Myocyte (in vitro differentiated cells): ENCODE results near the gene HCFC1. TPM values are rescaled to one million over a fixed set of nuclear protein-coding genes. Genes with fewer than 3 reads are reported as not detected.
A peak's percentile ranks its signal among the peaks of the same experiment; 100 is the strongest.

ENCODE experiments used
- DNase-seq: peaks from one replicate; pipeline ENCODE4 v3.0.0-alpha.2; 2012; ENCODE audit warnings: low read depth
- total RNA-seq: library from RNA; depleted of rRNA; stranded (reverse); fragments of >200 nt; gene quantifications from 2 replicates; pipeline ENCODE4 v1.2.3, GENCODE V29; 2014

HCFC1 gene
- total RNA-seq, 1 donor from 2014 or later: 27.1 TPM

- no peak for DNase-seq
Measured at GRCh38 chrX:153974726-153975286, 3.2 kb upstream of the HCFC1 start.

GRCh38 chrX:153974003-153974725, 2.5 kb upstream of the HCFC1 start:
- no peak for DNase-seq

- no peak for DNase-seq
Measured at GRCh38 chrX:153973127-153974002, 1.7 kb upstream of the HCFC1 start.

GRCh38 chrX:153972368-153973126, 929 bp upstream of the HCFC1 start, which contains the start of gene TMEM187:
Gene TMEM187, plus strand, starts transcription at chrX:153972754. Its CDS starts 9,309 bp downstream, at chrX:153982063.
- peak; percentile 85 for DNase-seq

- DNase-seq: peak; percentile 89
Measured at GRCh38 chrX:153971124-153971449, 531 bp downstream of the HCFC1 start.

- peak; percentile 69 for DNase-seq
Measured at GRCh38 chrX:153970357-153971123, 1.1 kb downstream of the HCFC1 start.

GRCh38 chrX:153969904-153970356, 1.7 kb downstream of the HCFC1 start:
- DNase-seq: no peak

GRCh38 chrX:153969125-153969903, 2.3 kb downstream of the HCFC1 start:
- peak; percentile 28 for DNase-seq

- peak; percentile 85 for DNase-seq
Measured at GRCh38 chrX:153968754-153969124, 2.9 kb downstream of the HCFC1 start.

- no peak for DNase-seq
Measured at GRCh38 chrX:153968255-153968654, 3.4 kb downstream of the HCFC1 start.

GRCh38 chrX:153967536-153968224, 3.9 kb downstream of the HCFC1 start:
- no peak for DNase-seq

- peak; percentile 41 for DNase-seq
Measured at GRCh38 chrX:153966841-153967535, 4.6 kb downstream of the HCFC1 start.

GRCh38 chrX:153966283-153966688, 5.3 kb downstream of the HCFC1 start:
- peak; percentile 81 for DNase-seq

GRCh38 chrX:153965406-153965805, 6.2 kb downstream of the HCFC1 start:
- DNase-seq: no peak

GRCh38 chrX:153964105-153964504, 7.5 kb downstream of the HCFC1 start:
- no peak for DNase-seq

- no peak for DNase-seq
Measured at GRCh38 chrX:153963546-153963945, 8.1 kb downstream of the HCFC1 start.

- no peak for DNase-seq
Measured at GRCh38 chrX:153961292-153961691, 10.3 kb downstream of the HCFC1 start.

- no peak for DNase-seq
Measured at GRCh38 chrX:153960786-153961185, 10.8 kb downstream of the HCFC1 start.
